SIG-M5 treated with dmso at 0.1 percent for 504 hours (cell line): ENCODE data around the gene WTAP.
A peak's percentile ranks its signal among the peaks of the same experiment; 100 is the strongest.
"Not testable (repeated sequence)": the region's sequence is repeated elsewhere in the genome, so short reads cannot be mapped to it uniquely, and the experiment has no call there.

ENCODE experiments used
- DNase-seq: peaks from one replicate; lab custom pipeline; 2025; ENCODE audit not compliant: unreplicated experiment; lab: John Stamatoyannopoulos, UW

WTAP gene

DNA sequence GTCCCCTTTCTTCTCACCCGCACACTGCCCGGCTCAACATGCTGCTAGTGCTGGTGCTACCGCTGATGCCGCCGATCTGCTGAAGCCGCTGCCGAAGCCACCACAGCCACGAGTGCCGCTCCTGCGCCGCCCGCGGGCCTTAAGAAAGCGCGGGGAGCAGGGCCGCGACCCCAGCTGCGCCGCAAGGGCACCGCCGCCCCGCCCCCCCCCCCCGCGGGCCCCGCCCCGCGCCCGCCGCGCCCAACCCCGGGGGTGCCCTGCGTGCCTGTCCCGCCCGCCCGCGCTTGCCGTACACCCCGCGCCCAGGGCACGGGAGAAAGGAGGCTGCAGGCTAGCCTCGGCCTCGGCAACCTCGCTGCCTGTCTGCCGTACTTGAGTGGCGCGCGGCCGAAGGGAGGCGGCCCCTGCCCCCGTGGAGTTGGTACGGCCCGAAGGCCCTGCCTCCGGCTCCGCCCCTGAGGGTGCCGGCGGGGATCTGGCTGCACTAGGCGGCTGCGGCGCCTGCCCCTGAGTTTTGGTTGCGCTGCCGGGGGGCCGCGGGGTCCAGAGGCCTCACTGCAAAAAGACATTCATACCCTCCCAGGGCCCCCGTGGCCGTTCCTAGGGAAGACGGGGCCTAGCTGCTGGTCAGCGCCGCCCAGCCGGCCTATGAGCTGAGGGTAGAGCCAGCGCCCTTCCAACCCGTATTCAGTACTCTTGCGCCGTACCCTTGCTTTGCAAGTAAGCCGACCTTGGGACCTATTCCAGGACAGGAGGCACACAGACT lies 34.0 kb upstream of the WTAP start, which contains the start of gene SOD2:
TSS of gene SOD2 (minus strand) at position 114 of the 766 bp plus-strand sequence. CDS start at position 40, 74 bp downstream.
- DNase-seq = peak; percentile 62

DNA sequence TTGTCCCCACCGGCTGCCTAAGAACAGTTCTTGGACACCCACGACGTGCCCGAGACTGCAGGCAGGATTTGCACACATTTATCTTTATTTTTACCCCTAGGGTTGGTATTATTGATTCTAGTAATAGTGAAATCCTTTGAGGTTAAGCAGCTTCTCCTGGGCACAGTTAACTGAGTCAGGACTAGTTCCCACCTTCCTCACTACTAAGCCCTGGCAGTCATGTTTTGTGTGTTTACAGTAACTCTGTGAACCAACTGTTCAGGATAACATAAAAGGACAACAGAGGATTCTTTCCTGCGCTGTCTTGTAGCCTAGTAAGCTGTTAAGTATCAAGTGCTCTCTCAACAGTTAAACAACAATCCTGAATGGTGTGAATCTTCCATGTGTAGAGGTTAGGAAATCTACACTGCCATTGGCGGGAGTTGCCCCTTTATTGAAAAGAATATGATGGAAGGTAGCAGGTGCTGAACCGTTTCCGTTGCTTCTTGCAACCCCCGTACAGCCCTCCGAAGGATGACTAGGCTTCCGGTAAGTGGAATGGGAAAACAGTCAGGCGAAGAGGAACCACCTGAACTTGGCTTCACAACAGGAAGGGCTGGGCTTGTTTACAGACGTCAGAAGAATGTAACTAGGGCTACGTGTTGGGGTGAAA lies 33.3 kb upstream of the WTAP start:
- DNase-seq = peak; percentile 23

DNA sequence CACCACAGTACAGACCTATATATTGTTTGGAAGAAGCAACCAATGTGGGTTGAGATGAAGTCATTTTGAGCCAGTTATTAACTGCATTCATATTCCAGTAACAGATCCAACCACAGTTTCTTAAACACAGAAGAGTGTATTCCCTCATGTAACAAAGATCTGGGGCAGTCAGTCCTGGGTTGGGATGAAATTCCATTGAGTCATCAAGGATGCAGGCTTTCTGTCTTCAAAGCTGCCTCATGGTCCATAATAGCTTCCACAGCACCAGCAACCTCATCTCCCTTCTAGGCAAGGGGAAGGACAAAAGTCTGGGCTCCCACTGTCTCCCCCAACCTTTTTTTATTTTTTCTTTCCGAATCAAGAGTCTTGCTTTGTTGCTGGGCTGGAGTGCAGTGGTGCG lies 31.3 kb upstream of the WTAP start:
- no peak for DNase-seq

DNA sequence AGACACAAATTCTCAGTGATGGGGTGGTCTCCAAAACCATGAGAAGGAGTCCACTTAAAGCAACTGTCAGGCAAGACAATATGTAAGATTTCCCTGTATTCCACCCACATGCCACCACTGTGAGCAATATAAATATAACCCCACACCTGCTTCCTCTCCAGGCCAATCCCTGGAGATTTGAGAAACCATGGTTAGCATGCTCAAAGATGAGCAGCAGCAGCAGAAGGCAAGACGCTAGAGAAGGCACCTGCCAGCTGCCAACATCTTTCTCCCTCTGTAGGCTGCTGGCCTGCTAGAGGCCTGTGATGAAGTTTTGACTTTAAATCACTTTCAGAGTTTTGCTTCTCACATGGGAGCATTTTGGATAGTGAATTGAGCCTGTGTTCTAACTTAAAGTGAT lies 26.3 kb upstream of the WTAP start:
- no peak for DNase-seq

DNA sequence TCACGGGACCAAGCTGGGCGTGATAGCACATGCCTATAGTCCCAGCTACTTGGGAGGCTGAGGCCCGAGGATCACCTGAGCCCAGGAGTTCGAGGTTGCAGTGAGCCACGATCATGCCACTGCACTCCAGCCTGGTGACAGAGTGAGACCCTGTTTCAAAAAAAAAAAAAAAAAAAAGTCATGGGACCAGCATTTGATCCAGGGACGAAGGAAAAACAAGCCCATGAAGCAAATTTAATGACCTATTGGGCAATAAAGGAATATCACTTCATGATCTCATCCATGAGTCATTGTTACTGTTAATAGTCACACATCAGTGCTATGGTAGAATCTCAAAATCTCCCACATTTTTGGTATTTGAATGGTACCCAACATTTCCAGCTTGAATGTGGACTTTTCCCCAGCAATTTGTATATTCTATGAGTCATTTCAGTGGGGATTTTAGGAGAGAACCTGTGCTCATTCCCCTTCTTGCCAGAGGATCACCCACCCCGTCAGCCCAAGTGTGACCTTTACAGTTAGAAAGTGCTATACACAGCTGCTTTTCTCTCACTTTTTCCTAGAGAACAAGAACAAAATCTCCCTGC lies 25.8 kb upstream of the WTAP start:
- no peak for DNase-seq

DNA sequence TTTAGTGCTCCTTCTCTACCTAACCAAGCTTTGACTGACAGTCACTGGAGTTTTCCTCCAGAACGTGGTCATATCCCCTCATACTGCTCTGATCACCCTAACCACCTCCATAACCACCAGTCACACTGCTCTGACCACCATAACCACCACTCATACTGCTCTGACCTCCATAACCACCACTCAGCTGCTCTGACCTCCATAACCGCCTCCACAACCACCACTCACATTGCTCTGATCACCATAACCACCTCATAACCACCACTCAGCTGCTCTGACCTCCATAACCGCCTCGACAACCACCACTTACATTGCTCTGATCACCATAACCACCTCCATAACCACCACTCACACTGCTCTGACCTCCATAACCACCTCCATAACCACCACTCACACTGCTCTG lies 16.7 kb upstream of the WTAP start:
- not testable (repeated sequence) for DNase-seq

DNA sequence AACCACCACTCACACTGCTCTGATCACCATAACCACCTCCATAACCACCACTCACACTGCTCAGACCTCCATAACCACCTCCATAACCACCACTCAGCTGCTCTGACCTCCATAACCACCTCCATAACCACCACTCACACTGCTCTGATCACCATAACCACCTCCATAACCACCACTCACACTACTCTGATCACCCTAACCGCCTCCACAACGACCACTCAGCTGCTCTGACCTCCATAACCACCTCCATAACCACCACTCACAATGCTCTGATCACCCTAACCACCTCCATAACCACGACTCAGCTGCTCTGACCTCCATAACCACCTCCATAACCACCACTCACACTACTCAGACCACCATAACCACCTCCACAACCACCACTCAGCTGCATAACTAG lies 14.9 kb upstream of the WTAP start:
- not testable (repeated sequence) for DNase-seq

DNA sequence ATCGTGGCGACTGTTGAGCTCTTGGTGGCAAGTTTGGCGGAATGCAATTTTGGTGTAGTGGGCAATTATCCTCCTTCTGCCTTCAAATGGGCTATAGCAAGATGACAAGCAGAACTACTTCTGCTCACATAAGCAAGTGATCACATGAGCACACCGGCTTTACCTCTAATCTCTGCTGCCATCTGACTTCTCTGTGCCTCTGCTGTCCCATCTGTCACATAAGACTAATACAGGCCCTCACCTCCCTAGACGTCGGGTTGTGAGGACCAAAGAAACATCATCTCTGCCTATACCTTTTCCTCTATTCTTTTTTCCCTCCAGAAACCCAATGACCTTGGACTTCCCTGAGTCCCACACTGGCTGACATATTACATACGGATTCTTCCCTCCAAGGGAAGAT lies 13.3 kb upstream of the WTAP start:
- no peak for DNase-seq

DNA sequence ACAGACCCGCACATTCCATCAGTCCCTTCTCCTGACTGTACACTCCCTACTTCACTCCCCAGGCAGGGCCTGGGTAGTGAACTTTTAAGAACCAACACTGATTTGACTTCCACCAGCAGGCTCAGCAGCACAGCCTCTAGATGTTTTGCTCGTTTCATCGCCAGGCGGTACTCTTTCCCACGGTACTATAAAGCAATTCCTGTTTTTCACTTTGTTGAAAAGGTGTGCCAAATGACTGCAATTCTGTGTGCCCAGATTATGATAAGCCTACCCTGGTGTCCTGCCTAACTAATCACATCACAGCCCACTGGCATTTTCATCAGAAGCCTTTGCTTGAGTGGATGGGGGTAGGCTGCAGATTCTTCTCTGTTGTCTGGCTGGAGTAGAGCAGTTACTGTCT lies 12.9 kb upstream of the WTAP start:
- DNase-seq = no peak

DNA sequence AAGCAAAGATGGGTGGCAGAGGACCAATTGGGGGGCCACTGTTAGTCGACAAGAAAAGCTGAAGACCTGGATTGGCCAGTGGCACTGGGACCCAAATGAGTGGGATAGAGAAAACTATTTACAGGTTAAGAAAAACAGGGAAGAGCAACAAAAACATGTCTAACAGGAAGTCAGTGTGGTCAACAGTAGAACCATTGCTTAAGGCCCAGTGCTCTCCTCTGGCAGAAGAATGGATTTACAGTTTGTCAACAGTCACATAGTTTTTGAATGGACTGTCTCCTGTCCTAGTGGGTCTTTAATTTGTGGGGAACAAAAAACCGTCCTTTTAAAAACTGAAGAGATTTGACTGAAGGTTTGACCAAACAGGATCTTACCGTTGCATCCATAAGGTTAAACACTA lies 12.1 kb upstream of the WTAP start:
- DNase-seq = no peak

DNA sequence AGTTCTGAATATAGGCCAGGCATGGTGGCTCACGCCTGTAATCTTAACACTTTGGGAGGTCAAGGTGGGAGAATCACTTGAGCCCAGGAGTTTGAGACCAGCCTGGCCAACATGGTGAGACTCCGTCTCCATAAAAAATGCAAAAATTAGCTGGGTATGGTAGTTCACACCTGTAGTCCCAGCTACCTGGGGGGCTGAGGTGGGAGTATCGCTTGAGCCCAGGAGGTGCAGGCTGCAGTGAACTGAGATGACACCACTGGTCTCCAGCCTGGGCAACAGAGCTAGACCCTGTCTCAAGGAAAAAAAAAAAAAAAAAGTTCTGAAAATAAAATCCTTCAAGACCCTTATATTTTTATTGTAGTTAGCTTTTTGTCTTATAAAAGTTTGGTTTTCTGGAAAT lies 11.7 kb upstream of the WTAP start:
- DNase-seq = no peak

DNA sequence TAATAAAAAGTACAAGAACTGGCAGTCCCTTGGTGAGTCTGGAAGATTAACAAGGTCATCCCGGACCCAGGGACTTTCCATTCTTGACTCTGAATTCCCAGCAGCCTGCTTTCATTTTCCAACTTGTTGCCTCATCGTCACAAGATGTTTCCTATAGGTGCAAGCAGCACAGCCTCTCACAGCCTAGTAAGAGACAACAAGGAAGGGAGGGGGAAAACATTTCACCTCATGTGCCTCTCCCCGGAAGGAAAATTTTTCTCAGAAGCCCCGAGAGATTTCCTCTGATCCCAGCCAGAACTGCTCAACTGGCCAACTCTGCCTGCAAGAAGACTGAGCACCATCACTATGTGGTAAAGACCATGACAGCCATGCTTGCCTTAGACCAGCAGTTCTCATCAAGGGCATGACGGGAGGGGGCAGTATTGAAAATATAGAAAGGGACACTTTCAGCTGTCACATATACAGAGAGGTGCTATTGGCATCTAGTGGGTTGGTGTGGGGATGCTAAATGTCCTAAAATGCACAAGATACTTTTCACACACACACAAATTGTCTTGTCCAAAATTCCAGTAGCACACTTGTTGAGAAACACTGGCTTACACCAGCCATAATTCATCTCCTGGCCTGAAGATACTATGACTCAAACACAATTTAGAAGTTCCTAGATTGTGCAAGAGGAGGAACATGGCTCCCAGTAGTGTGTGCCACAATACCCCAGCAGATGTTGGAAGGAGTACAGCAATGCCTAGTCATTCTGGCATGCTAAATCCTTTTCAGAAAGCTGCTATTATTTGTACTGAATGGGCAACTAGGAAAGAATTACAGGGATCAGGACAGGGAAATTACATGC lies 10.8 kb upstream of the WTAP start:
- DNase-seq = peak; percentile 89

DNA sequence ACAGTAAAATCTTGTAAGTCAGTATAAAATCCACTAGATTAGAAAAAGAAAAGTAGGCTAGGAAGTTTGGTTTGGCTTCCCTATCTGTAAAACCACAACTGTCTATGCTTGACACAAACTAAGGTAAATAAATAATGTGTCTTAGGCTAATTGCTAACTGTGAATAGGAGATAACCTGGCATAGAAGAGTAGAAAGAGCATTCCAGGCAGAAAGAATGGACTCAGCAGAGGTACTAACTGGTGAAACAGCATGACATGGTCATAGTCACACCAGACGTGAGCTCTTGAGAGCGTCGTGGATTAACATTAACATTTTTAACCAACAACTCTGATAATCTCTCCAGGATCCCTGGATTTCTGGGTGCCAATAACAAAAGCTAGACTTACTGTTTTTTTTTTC lies 8.7 kb upstream of the WTAP start:
- no peak for DNase-seq

DNA sequence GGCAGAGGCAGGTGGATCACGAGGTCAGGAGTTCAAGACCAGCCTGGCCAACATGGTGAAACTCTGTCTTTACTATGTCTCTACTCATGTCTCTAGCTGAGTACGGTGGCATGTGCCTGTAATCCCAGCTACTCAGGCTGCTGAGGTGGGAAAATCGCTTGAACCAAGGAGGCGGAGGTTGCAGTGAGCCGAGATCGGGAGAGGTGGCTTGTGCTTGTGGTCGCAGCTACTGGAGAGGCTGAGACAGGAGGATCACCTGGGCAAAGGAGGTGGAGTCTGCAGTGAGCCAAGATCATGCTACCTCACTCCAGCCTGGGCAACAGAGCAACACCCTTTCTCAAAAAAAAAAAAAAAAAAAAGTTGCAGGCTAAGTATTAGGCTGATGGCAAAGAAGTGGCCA lies 8.0 kb upstream of the WTAP start:
- DNase-seq = no peak

DNA sequence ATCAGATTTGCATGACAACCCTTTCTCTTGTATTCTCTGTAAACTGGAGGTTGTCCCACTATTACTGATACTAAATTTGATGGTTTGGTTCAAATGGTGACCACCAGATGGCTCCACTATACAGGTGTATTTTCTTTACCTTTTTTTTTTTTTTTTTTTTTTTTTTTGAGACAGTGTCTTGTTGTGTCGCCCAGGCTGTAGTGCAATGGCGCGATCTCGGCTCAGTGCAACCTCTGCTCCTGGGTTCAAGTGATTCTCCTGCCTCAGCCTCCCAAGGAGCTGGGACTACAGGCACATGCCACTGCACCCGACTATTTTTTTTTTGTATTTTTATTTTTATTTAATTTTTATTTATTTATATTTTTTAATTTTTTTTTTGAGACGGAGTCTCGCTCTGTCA lies 6.6 kb upstream of the WTAP start:
- no peak for DNase-seq

DNA sequence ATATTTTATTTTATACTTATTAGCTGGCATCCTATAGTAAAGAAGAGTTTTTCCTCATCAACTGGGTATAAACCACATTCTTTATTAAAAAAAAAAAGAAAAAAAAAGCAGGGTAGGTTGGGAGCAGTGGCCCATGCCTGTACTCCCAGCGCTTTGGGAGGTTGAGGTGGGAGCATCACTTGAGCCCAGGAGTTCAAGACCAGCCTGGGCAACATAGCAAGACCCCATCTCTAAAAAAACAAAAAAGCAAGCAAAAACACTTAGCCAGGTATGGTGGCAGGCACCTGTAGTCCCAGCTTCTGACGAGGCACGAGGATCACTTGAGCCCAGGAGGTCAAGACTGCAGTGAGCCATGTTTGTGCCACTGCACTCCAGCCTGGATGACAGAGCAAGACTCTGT lies 5.3 kb upstream of the WTAP start:
- DNase-seq = not testable (repeated sequence)

DNA sequence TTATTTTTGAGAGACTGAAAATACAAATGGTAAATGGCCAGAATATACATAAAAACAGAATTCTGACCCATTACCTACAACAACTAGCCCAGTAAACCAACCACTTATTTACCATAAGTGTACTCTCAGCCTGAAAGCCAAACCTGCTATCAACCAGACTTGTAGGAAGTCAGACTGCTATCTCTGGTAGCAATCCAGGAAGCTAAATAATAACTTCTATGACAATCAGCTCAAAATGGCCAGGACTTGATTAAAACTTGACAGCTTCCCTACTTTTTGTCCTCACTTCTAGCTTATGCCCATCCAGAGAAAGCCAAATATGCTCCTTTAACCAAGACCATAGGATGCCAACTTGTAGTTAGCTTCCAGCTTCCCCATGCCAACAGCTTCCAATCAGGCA lies 4.7 kb upstream of the WTAP start:
- DNase-seq = no peak

DNA sequence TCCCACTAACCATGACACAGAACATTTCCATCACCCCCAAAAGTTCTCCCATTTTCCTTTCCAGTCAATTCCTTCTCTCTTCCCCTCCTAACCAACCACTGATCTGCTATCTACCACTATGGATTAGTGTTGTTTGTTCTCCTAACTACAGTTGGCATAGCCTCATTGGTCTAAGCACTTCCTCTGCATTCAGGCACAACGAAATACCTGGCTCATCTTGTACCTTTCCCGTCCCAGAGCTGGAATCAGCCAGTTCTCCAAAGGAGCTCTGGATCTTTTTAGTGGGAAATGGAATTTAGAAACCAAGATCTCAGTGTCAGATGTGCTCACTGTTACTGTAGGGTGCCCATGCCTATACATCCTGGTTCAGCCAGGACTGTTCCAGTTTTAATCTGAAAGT lies 4.0 kb upstream of the WTAP start:
- no peak for DNase-seq

DNA sequence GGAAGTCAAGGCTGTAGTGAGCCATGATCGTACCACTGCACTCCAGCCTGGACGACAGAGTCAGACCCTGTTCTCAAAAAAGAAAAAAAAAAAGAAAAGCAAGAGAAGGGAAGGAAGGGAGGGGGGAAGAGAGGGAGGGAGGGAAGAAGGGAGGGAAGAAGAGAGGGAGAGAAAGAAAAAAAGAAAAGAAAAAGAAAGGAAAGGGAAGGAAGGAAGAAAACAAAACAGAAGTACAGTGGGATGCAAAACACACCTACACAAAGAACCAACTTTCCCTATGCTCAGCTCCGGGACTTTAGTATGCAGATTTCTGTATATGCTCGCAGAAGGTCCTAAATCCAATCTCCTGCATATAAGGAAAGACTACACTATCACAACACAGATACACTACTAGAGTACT lies 2.5 kb upstream of the WTAP start:
- no peak for DNase-seq

DNA sequence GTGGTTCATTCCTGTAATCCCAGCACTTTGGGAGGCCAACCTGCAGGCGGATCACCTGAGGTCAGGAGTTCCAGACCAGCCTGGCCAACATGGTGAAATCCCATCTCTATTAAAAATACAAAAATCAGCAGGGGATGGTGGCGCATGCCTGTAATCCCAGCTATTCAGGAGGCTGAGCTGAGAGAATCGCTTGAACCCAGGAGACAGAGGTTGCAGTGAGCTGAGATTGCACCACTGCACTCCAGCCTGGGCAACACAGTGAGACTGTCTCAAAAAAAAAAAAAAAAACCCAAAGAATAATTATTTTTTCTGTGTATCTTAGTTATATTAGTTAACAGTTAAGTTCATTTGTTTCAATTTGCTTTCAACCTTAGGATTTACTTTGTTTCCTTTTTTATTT lies 2.1 kb upstream of the WTAP start:
- DNase-seq = not testable (repeated sequence)

DNA sequence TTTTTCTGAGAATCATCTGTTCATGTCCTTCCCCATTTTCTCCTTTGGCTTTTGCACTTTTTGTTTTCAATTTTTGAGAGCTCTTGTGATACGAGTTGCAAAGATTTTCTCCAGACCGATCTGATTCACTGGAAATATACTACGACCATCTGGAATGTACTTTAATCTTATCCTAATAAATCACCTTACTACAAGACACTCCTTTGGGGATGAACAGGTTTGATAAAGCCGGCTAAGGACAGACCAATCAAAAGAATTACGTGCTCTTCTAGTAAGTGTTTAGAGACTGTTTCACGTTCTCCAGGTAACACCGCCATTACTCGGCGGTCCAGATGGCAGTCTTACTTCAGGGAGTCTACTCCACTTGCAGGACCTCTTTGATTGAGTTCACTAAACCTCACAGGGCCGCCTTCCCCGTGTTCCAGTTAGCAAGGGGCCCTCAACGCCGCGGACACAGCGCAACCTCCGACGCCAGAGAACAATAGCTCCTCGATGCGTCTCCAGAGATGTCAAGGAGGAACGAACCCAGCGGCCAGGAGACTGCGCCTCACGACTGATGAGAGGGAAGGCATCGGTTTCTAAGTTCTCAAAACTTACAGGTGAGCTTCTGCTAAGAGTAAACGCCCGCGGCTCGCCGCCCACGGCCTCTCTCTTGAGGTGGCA lies 920 bp upstream of the WTAP start:
- DNase-seq = no peak
